ENCODE results near the gene BRD1.

DNA sequence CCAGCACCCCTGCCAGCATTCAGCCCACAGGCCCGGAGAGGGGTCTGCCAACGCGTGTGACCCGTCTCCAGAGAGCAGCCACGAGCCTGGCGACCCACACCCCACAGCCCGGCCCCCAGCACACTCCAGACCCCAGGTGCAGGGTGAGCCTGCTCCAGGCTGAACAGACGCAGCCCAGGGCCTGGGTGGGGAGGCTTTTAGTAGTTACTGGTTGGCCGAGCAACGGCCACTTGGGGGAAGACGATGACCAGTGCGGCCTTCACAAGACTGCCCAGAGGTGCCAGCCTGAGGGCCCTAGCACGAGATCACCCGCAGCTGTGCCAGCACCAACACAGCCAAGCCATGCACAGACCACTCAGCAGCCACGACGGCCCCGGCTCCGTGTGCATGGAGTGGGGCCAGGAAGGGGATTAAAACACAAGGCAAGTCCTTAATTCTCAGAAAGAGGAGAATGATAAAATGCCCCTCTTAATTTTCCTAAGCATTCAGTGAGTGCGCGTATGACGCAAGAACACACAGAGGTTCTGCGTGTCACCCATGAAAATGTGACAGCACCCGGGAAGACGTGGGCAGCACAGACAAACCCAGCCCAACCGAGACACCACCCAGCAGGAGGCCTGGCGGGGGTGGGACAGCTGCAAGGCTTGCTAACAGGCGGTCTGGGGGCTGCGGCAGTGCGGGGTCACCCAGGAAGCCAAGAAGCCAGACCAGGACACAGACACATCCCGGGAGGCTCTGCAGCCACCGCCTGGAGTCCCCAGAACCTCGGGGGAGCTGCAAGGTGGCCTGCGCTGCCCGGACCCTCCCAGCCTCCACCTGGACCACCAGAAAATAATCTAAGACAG lies 47.6 kb downstream of the BRD1 start:
- TF ChIP-seq, protein P1, sequence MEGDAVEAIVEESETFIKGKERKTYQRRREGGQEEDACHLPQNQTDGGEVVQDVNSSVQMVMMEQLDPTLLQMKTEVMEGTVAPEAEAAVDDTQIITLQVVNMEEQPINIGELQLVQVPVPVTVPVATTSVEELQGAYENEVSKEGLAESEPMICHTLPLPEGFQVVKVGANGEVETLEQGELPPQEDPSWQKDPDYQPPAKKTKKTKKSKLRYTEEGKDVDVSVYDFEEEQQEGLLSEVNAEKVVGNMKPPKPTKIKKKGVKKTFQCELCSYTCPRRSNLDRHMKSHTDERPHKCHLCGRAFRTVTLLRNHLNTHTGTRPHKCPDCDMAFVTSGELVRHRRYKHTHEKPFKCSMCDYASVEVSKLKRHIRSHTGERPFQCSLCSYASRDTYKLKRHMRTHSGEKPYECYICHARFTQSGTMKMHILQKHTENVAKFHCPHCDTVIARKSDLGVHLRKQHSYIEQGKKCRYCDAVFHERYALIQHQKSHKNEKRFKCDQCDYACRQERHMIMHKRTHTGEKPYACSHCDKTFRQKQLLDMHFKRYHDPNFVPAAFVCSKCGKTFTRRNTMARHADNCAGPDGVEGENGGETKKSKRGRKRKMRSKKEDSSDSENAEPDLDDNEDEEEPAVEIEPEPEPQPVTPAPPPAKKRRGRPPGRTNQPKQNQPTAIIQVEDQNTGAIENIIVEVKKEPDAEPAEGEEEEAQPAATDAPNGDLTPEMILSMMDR (IDR thresholded peaks at IDR 0.05): no peak
- no peak for TF ChIP-seq POLR2A (IDR thresholded peaks at IDR 0.05)

Measured in uterus (tissue), 2 donors.